HG02884 (cell line): ENCODE data around the gene ZPLD1.

Experiments
- ATAC-seq: cut with Tn5 transposase; IDR thresholded peaks from one replicate; pipeline ENCODE4 v1.9.1; 2021; ENCODE audit warnings: mild to moderate bottlenecking, moderate library complexity; ENCODE audit not compliant: unreplicated experiment

ZPLD1 gene

GRCh38 chr3:102434715-102435114 lies at the start of gene ZPLD1:
Gene ZPLD1 (plus strand): TSS chr3:102435015. CDS start chr3:102438488, 3,473 bp downstream.
- ATAC-seq, result no peak

- no peak for ATAC-seq
These were observed 44.5 kb upstream of the ZPLD1 start for GRCh38 chr3:102390171-102390864.

GRCh38 chr3:102390916-102391315 lies 43.9 kb upstream of the ZPLD1 start:
- no peak for ATAC-seq

GRCh38 chr3:102391491-102391890 lies 43.3 kb upstream of the ZPLD1 start:
- no peak for ATAC-seq

- no peak for ATAC-seq
These were observed 40.3 kb upstream of the ZPLD1 start for GRCh38 chr3:102394517-102394916.

- ATAC-seq, result no peak
These were observed 36.6 kb upstream of the ZPLD1 start for GRCh38 chr3:102398176-102398575.

GRCh38 chr3:102398666-102399065 lies 36.1 kb upstream of the ZPLD1 start:
- ATAC-seq, result no peak

GRCh38 chr3:102400142-102400541 lies 34.7 kb upstream of the ZPLD1 start:
- ATAC-seq, result no peak

- no peak for ATAC-seq
These were observed 34.0 kb upstream of the ZPLD1 start for GRCh38 chr3:102400766-102401165.

GRCh38 chr3:102410616-102411015 lies 24.2 kb upstream of the ZPLD1 start:
- ATAC-seq, result no peak

- peak; percentile 64 for ATAC-seq
These were observed 19.3 kb upstream of the ZPLD1 start for GRCh38 chr3:102415553-102415952.

- no peak for ATAC-seq
These were observed 15.0 kb upstream of the ZPLD1 start for GRCh38 chr3:102419786-102420185.

GRCh38 chr3:102441832-102442231 lies 7.0 kb downstream of the ZPLD1 start:
- no peak for ATAC-seq

- no peak for ATAC-seq
These were observed 8.2 kb downstream of the ZPLD1 start for GRCh38 chr3:102443021-102443420.

GRCh38 chr3:102444101-102444500 lies 9.3 kb downstream of the ZPLD1 start:
- no peak for ATAC-seq

- no peak for ATAC-seq
These were observed 12.5 kb downstream of the ZPLD1 start for GRCh38 chr3:102447272-102447671.

- ATAC-seq, result no peak
These were observed 14.5 kb downstream of the ZPLD1 start for GRCh38 chr3:102449341-102449740.

- no peak for ATAC-seq
These were observed 15.1 kb downstream of the ZPLD1 start for GRCh38 chr3:102449930-102450329.

- no peak for ATAC-seq
These were observed 16.2 kb downstream of the ZPLD1 start for GRCh38 chr3:102450976-102451375.

GRCh38 chr3:102451543-102451942 lies 16.7 kb downstream of the ZPLD1 start:
- no peak for ATAC-seq

GRCh38 chr3:102454181-102454580 lies 19.4 kb downstream of the ZPLD1 start:
- ATAC-seq, result no peak

GRCh38 chr3:102457644-102458043 lies 22.8 kb downstream of the ZPLD1 start:
- no peak for ATAC-seq

GRCh38 chr3:102460579-102460978 lies 25.8 kb downstream of the ZPLD1 start:
- no peak for ATAC-seq
